Activated CD8-positive, alpha-beta memory T cell treated with anti-CD3 and anti-CD28 coated beads, Interleukin-2, amount 50 U/mL, for 24 hours (primary cell): ENCODE results near the gene SULT1B1.

Experiments used
- DNase-seq: peaks from one replicate; pipeline ENCODE4 v3.0.0-alpha.2; 2020; ENCODE audit errors: extremely low read depth

The SULT1B1 gene

DNA sequence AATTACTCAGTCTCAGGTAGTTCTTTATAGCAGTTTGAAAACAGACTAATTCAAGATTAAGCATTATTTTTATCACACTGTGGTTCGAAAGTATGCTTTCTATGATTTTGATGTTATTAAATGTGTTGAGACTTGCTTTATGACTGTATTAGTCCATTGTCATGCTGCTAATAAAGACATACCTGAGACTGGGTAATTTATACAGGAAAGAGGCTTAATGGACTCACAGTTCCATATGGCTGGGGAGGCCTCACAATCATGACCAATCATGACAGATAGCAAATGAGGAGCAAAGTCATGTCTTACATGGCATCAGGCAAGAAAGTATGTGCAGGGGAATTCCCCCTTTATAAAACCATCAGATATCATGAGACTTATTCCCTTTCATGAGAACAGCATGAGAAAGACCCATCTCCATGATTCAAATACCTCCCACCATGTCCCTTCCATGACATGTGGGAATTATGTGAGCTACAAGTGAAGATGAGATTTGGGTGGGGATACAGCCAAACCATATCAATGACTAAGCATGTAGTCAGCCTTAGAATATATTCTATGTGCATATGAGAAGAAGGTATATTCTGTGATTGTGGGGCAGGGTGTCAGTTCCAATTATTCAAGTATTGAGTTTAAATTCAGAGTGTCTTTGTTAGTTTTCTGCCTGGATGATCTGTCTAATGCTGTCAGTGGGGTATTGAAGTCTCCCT is 62.7 kb downstream of the SULT1B1 start:
- DNase-seq = no peak

DNA sequence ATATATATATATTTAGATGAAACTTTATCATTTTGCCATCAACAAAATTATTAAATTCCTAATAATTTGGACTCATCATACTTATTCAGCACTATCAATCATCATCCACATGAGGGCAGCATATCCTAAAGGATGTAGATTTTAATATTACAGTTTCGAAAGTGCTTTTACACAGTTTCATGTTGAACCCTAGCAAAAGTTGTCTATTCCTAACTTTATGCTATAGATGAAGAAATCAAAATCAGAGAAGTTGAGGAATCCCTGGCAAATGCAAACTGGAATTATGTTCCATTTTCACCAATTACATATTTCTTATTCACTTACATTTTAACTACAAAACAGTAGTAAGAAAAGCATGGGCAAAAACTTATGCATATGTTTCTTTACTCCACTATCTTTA is 70.8 kb downstream of the SULT1B1 start:
- no peak for DNase-seq

DNA sequence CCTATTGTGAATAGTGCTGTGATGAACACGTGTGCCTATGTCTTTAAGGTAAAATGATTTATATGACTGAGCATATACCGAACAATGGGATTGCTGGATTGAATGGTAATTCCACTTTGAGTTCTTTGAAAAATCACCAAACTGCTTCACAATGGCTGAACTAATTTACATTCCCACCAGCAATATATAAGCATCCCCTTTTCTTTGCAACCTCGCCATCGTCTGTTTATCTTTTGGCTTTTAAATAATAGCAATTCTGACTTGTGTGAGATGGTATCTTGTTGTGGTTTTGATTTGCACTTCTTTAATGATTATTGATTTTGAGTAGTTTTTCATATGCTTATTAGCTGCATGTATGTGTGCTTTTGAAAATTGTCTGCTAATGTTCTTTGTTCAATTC is 75.6 kb downstream of the SULT1B1 start:
- DNase-seq = no peak
